CD4-positive, CD25-positive, alpha-beta regulatory T cell (primary cell): ENCODE results near the gene DHCR7. TPM values are rescaled to one million over a fixed set of nuclear protein-coding genes. Genes with fewer than 3 reads are reported as not detected.

Experiments used
- ATAC-seq, 2 donors: fragments of 150-1000 bp; cut with Tn5 transposase; one replicate each; pipeline ENCODE4 v1.10.0; 2021; ENCODE audit warnings: low read depth in 2 of 2, moderate number of reproducible peaks in 2 of 2, moderate library complexity in 1 of 2
- DNase-seq, 3 donors: peaks; one replicate each; pipeline versions ENCODE4 v3.0.0 to v3.0.0-alpha.2; 2012 to 2022; ENCODE audit warnings: mixed read lengths in 1 of 3
- H3K27ac ChIP-seq: one replicate; pipeline ENCODE4 v1.7.0; 2013; ENCODE audit warnings: mild to moderate bottlenecking, low read length; ENCODE audit not compliant: insufficient read depth, poor library complexity, severe bottlenecking
- H3K27me3 ChIP-seq: one replicate; pipeline ENCODE4 v1.7.0; 2013; ENCODE audit warnings: low read length; ENCODE audit not compliant: control insufficient read depth, insufficient read depth
- H3K36me3 ChIP-seq: one replicate; pipeline ENCODE4 v1.7.0; 2013; ENCODE audit warnings: mild to moderate bottlenecking, low read length, moderate library complexity; ENCODE audit not compliant: control insufficient read depth, insufficient read depth
- H3K4me1 ChIP-seq: 2 replicates; pipeline ENCODE4 v1.7.0; 2013; ENCODE audit warnings: mild to moderate bottlenecking, low read length; ENCODE audit not compliant: insufficient read depth, control insufficient read depth, poor library complexity, severe bottlenecking
- H3K4me3 ChIP-seq: one replicate; pipeline ENCODE4 v1.7.0; 2013; ENCODE audit warnings: low read depth, mild to moderate bottlenecking, low read length, moderate library complexity
- H3K9me3 ChIP-seq, 2 experiments: 1 replicate in 1 of 2; 2 replicates in 1 of 2; pipeline ENCODE4 v1.7.0; 2013; ENCODE audit warnings: low read length in 2 of 2, mild to moderate bottlenecking in 1 of 2, moderate library complexity in 1 of 2; ENCODE audit not compliant: control insufficient read depth in 2 of 2
- H3K27ac Mint-ChIP-seq, 3 donors: one replicate each; pipeline ENCODE4 v1.8.0; 2020 to 2022; ENCODE audit warnings: mild to moderate bottlenecking in 3 of 3, mixed read lengths in 3 of 3, moderate library complexity in 2 of 3
- H3K27me3 Mint-ChIP-seq: one replicate; pipeline ENCODE4 v1.8.0; 2022; ENCODE audit warnings: mild to moderate bottlenecking, mixed read lengths
- H3K36me3 Mint-ChIP-seq: one replicate; pipeline ENCODE4 v1.8.0; 2020; ENCODE audit warnings: mixed read lengths
- H3K4me1 Mint-ChIP-seq, 4 donors: one replicate each; pipeline ENCODE4 v1.8.0; 2020 to 2022; ENCODE audit warnings: mixed read lengths in 4 of 4, mild to moderate bottlenecking in 1 of 4
- H3K4me3 Mint-ChIP-seq, 4 donors: one replicate each; pipeline ENCODE4 v1.8.0; 2020 to 2022; ENCODE audit warnings: mild to moderate bottlenecking in 4 of 4, mixed read lengths in 4 of 4, moderate library complexity in 3 of 4
- H3K9me3 Mint-ChIP-seq, 7 donors: one replicate each; pipeline ENCODE4 v1.8.0; 2020 to 2022; ENCODE audit warnings: mixed read lengths in 7 of 7, mild to moderate bottlenecking in 3 of 7, moderate library complexity in 2 of 7
- polyA plus RNA-seq, 4 donors: library from polyadenylated mRNA; unstranded; fragments of 300-500 nt; fragmentation: Illumina TruSeq; gene quantifications; one replicate each; pipeline ENCODE4 v1.2.3, GENCODE V29; 2021
- total RNA-seq: library from RNA; stranded (reverse); gene quantifications from one replicate; pipeline ENCODE4 v1.2.3, GENCODE V29; 2022

DHCR7 gene
- total and polyA plus RNA-seq, 5 donors from 2014 or later = 11.2 to 21.1 (median 15.4) TPM

DNA sequence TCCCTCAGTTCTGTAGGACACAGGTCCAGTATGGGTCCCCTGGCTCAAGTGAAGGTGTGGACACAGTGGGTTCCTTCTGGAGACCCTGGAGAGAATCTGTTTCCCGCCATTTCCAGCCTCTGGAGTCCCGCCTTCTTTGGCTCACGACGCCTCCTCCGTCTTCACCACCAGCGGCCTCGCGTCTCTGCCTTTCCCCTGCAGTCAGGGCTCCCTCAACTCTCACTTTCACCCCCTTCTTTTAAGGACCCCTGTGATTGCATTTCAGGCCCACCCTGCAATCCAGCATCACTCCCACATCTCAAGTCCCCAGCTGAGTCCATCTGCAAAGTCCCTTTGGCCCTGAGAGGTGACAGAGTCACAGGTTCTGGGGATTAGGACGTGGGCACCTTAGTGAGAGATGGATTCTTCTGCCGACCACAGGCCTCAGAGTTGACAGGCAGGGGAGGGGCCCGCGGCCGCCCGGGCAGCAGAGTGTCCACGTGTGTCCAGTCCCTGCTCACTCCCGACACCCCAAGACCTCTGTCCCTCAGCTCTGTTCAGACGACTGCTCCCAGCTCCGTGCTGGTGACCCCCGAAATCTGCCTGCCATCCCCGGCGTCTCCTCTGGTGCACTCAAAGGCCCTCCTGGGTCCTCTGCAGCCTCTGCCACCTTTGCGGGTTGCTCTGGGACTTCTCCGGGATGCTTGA lies 42.0 kb upstream of the DHCR7 start:
- Histone ChIP-seq H3K27me3 (no peaks in the 10 kb centered on the region), H3K4me3 (no peak overlapping the region), H3K36me3 (peaks cover 69% of the 10 kb centered on the region), H3K4me1 (no peaks in the 10 kb centered on the region), H3K9me3 (no peaks in the 10 kb centered on the region), H3K27ac (no peak overlapping the region)
- ATAC-seq (no peak), DNase-seq (no peak)
- H3K4me1 Mint-ChIP-seq = peaks cover 0 to 20% (median 9%) of the 10 kb centered on the region in 4 donors
- H3K27ac Mint-ChIP-seq = peak overlapping the region in 2 of 3 donors; percentile 4 to 40
- peaks cover 59% of the 10 kb centered on the region for H3K36me3 Mint-ChIP-seq
- H3K4me3 Mint-ChIP-seq = peak overlapping the region in 1 of 4 donors; percentile 14
- no peaks in the 10 kb centered on the region for H3K9me3 Mint-ChIP-seq
- no peaks in the 10 kb centered on the region for H3K27me3 Mint-ChIP-seq

GRCh38 chr11:71489311-71490043 lies 41.3 kb upstream of the DHCR7 start:
- ATAC-seq (peak in 1 of 2 donors; percentile 42), DNase-seq (peak in 1 of 3 donors; percentile 15)
- no peaks in the 10 kb centered on the region for H3K27me3 ChIP-seq
- Mint-ChIP-seq H3K9me3 (no peaks in the 10 kb centered on the region), H3K4me3 (no peak overlapping the region), H3K36me3 (peaks cover 56% of the 10 kb centered on the region), H3K4me1 (peaks cover 0 to 20% (median 9%) of the 10 kb centered on the region in 4 donors), H3K27me3 (no peaks in the 10 kb centered on the region), H3K27ac (peak overlapping the region in 2 of 3 donors; percentile 4 to 75)
- H3K4me1 ChIP-seq = no peaks in the 10 kb centered on the region
- peaks cover 72% of the 10 kb centered on the region for H3K36me3 ChIP-seq
- no peaks in the 10 kb centered on the region for H3K9me3 ChIP-seq
- H3K27ac ChIP-seq = no peak overlapping the region
- no peak overlapping the region for H3K4me3 ChIP-seq

GRCh38 chr11:71488681-71489270 lies 40.6 kb upstream of the DHCR7 start:
- no peaks in the 10 kb centered on the region for H3K9me3 Mint-ChIP-seq
- Histone ChIP-seq H3K27ac (no peak overlapping the region), H3K4me3 (no peak overlapping the region), H3K9me3 (no peaks in the 10 kb centered on the region), H3K36me3 (peaks cover 72% of the 10 kb centered on the region), H3K4me1 (no peaks in the 10 kb centered on the region), H3K27me3 (no peaks in the 10 kb centered on the region)
- H3K4me3 Mint-ChIP-seq = no peak overlapping the region
- H3K27me3 Mint-ChIP-seq = no peaks in the 10 kb centered on the region
- ATAC-seq (no peak), DNase-seq (no peak)
- H3K4me1 Mint-ChIP-seq = peaks cover 0 to 20% (median 9%) of the 10 kb centered on the region in 4 donors
- H3K27ac Mint-ChIP-seq = peak overlapping the region; percentile 4 to 89 (median 43)
- peaks cover 57% of the 10 kb centered on the region for H3K36me3 Mint-ChIP-seq

DNA sequence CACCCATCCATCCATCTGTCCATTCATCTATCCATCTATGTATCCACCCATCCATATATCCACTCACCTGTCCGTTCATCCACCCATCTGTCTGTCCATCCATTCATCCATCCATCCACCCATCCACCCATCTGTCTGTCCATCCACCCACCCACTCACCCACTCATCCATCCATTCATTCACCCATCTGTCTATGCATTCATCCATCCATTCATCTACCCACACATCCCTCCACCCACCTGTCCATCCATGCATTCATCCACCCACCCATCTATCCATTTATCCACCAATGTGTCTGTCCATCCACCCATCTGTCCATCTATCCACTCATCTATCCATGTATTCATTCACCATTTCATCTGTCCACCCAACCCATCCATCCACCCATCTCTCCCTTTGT lies 38.1 kb upstream of the DHCR7 start:
- Mint-ChIP-seq H3K4me1 (peaks cover 0 to 20% (median 9%) of the 10 kb centered on the region in 4 donors), H3K4me3 (no peak overlapping the region), H3K27me3 (no peaks in the 10 kb centered on the region), H3K9me3 (no peaks in the 10 kb centered on the region), H3K27ac (peak overlapping the region in 2 of 3 donors; percentile 6 to 33), H3K36me3 (peaks cover 60% of the 10 kb centered on the region)
- Histone ChIP-seq H3K4me3 (no peak overlapping the region), H3K27ac (no peak overlapping the region), H3K4me1 (no peaks in the 10 kb centered on the region), H3K9me3 (no peaks in the 10 kb centered on the region), H3K36me3 (peaks cover 74% of the 10 kb centered on the region), H3K27me3 (no peaks in the 10 kb centered on the region)
- no peak for ATAC-seq
- no peak for DNase-seq

GRCh38 chr11:71485466-71485865 lies 37.3 kb upstream of the DHCR7 start:
- Histone ChIP-seq H3K36me3 (peaks cover 74% of the 10 kb centered on the region), H3K4me1 (no peaks in the 10 kb centered on the region), H3K27me3 (no peaks in the 10 kb centered on the region), H3K27ac (no peak overlapping the region), H3K9me3 (no peaks in the 10 kb centered on the region), H3K4me3 (no peak overlapping the region)
- Mint-ChIP-seq H3K9me3 (no peaks in the 10 kb centered on the region), H3K27ac (no peak overlapping the region), H3K4me1 (peaks cover 0 to 20% (median 9%) of the 10 kb centered on the region in 4 donors), H3K27me3 (no peaks in the 10 kb centered on the region), H3K4me3 (no peak overlapping the region), H3K36me3 (peaks cover 60% of the 10 kb centered on the region)
- DNase-seq = no peak
- ATAC-seq = no peak

GRCh38 chr11:71485063-71485399 lies 36.8 kb upstream of the DHCR7 start:
- Mint-ChIP-seq H3K27ac (no peak overlapping the region), H3K27me3 (no peaks in the 10 kb centered on the region), H3K36me3 (peaks cover 61% of the 10 kb centered on the region), H3K4me3 (no peak overlapping the region), H3K9me3 (no peaks in the 10 kb centered on the region), H3K4me1 (peaks cover 0 to 20% (median 9%) of the 10 kb centered on the region in 4 donors)
- Histone ChIP-seq H3K9me3 (no peaks in the 10 kb centered on the region), H3K4me1 (no peaks in the 10 kb centered on the region), H3K4me3 (no peak overlapping the region), H3K27ac (no peak overlapping the region), H3K27me3 (no peaks in the 10 kb centered on the region), H3K36me3 (peaks cover 75% of the 10 kb centered on the region)
- ATAC-seq (no peak), DNase-seq (no peak)

DNA sequence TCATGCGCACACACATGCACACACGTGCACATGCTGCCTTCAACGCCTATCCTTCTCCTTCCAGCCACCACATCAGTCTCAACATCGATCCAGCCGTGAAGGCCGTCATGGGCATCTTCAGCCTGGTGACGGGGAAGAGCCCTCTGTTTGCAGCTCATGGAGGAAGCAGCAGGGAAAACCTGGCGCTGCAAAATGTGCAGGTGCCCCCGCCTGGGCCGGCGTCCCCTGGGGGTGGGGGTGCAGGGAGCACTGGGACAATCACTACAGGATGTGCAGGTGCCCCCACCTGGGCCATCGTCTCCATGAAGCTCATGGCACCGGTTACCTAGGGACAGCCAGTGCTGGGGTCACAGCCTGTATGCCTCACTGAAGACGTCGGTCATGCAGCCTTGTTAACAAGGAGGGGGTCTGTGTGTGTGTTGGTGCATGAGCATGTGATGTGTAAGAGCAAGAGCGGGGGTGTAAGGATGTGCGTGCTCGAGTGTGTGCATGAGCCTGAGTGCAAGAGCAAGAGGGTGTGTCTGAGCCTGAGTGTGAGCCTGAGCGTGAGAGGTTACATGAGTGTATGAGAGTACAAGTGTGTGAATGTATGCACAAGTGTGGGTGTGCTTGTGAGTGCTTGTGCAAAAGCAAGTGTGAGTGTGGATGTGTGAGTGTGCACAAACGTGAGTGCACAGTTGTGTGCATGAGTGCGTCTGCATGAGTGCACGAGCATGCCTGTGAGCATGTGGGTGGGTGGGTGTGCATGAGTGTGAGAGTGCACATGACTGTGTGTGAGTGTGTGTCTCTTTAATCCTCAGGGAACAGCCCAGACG lies 36.3 kb upstream of the DHCR7 start:
- Mint-ChIP-seq H3K27ac (peak overlapping the region in 1 of 3 donors; percentile 6), H3K36me3 (peaks cover 66% of the 10 kb centered on the region)
- DNase-seq = no peak

More for the DNA sequence above, 36.3 kb upstream of the DHCR7 start:
- Histone ChIP-seq H3K27me3 (no peaks in the 10 kb centered on the region), H3K4me3 (no peak overlapping the region), H3K27ac (no peak overlapping the region), H3K4me1 (no peaks in the 10 kb centered on the region), H3K9me3 (no peaks in the 10 kb centered on the region), H3K36me3 (peaks cover 77% of the 10 kb centered on the region)
- H3K27me3 Mint-ChIP-seq = no peaks in the 10 kb centered on the region
- no peak overlapping the region for H3K4me3 Mint-ChIP-seq
- peaks cover 0 to 20% (median 9%) of the 10 kb centered on the region in 4 donors for H3K4me1 Mint-ChIP-seq
- no peaks in the 10 kb centered on the region for H3K9me3 Mint-ChIP-seq
- ATAC-seq = no peak
